HCT116 (cell line): ENCODE results near the gene AP3D1. TPM values are rescaled to one million over a fixed set of nuclear protein-coding genes. Genes with fewer than 3 reads are reported as not detected.

Source experiments
- ATAC-seq: fragments of 200-7000 bp; cut with Tn5 transposase; 2 replicates; pipeline ENCODE4 v1.9.1; 2020; ENCODE audit warnings: mild to moderate bottlenecking, moderate library complexity
- BruUV-seq: library from RNA; stranded (reverse); fragments of 400-500 nt; replicated peaks from 2 replicates; lab custom pipeline; 2021; lab: Mats Ljungman, UMichigan
- CTCF ChIA-PET: fragments of 300-600 bp; sonication (Branson Sonifier 250); formaldehyde crosslinking; loops from one replicate; lab custom pipeline; 2021; ENCODE audit warnings: antibody characterized with exemption; lab: Charles Lee
- POLR2A ChIA-PET: fragments of 300-600, 350-600 bp; sonication (Branson Sonifier 250); formaldehyde crosslinking; loops from one replicate; lab custom pipeline; 2021; ENCODE audit warnings: antibody characterized with exemption; lab: Charles Lee
- RAD21 ChIA-PET, 2 experiments: fragments of 300-600 bp; sonication (Branson Sonifier 250); formaldehyde crosslinking; loops; one replicate each; lab custom pipeline; 2023; ENCODE audit warnings: low total read pairs in 2 of 2; ENCODE audit not compliant: uncharacterized antibody in 2 of 2, unreplicated experiment in 2 of 2, low non-redundant PET in 1 of 2; lab: Charles Lee
- DNase-seq: peaks from one replicate; pipeline ENCODE4 v3.0.0-alpha.2; 2010; ENCODE audit warnings: low read depth, low spot score
- H2AFZ ChIP-seq: fragments of 200-600 bp; shearing (Covaris generic), sonication (generic); 2 replicates; pipeline ENCODE4 v1.6.1; 2017; ENCODE audit warnings: low read depth, mixed run types, mixed read lengths, antibody characterized with exemption, low read length; ENCODE audit not compliant: poor library complexity, severe bottlenecking
- H3K27ac ChIP-seq: 2 replicates; pipeline ENCODE4 v1.5.1; 2012; ENCODE audit warnings: low read depth, low read length
- H3K27me3 ChIP-seq: fragments of 200-600 bp; sonication (generic); 2 replicates; pipeline ENCODE4 v1.6.1; 2016; ENCODE audit warnings: mixed run types, low read length, mixed read lengths; ENCODE audit not compliant: insufficient read depth
- H3K36me3 ChIP-seq, 2 experiments: fragments of 200-500 bp in 1 of 2; fragments of 200-600 bp in 1 of 2; sonication (Bioruptor generic) in 1 of 2; sonication (generic) in 1 of 2; 2 replicates each; pipeline versions ENCODE4 v1.5.1 to v1.6.1; 2014 to 2016; ENCODE audit warnings: low read length in 2 of 2, inconsistent platforms in 1 of 2, mixed read lengths in 1 of 2, mixed run types in 1 of 2; ENCODE audit not compliant: insufficient read depth in 2 of 2, control insufficient read depth in 1 of 2
- H3K4me1 ChIP-seq, 2 experiments: fragments of 200-600 bp in 1 of 2; sonication (generic) in 1 of 2; 2 replicates each; pipeline versions ENCODE4 v1.5.1 to v1.6.1; 2012 to 2017; ENCODE audit warnings: low read length in 2 of 2, inconsistent platforms in 1 of 2, mild to moderate bottlenecking in 1 of 2, mixed read lengths in 1 of 2, mixed run types in 1 of 2, moderate library complexity in 1 of 2; ENCODE audit not compliant: insufficient read depth in 2 of 2, control insufficient read depth in 1 of 2
- H3K4me2 ChIP-seq: fragments of 200-600 bp; sonication (generic); 2 replicates; pipeline ENCODE4 v1.6.1; 2017; ENCODE audit warnings: mixed run types, low read length, mixed read lengths
- H3K4me3 ChIP-seq, 2 experiments: fragments of 200-600 bp in 1 of 2; sonication (generic) in 1 of 2; replicated peaks in 1 of 2; 2 replicates each; pipeline ENCODE4 v1.5.1; 2011 to 2016; ENCODE audit warnings: low read length in 2 of 2, control low read depth in 1 of 2, low read depth in 1 of 2, mild to moderate bottlenecking in 1 of 2, mixed read lengths in 1 of 2, mixed run types in 1 of 2
- H3K79me2 ChIP-seq: fragments of 200-600 bp; sonication (generic); 2 replicates; pipeline ENCODE4 v1.6.1; 2017; ENCODE audit warnings: mild to moderate bottlenecking, mixed run types, low read length, moderate library complexity, mixed read lengths; ENCODE audit not compliant: insufficient read depth
- H3K9ac ChIP-seq: fragments of 200-600 bp; sonication (generic); 2 replicates; pipeline ENCODE4 v1.6.1; 2016; ENCODE audit warnings: low read length, mixed read lengths
- H3K9me2 ChIP-seq: fragments of 200-600 bp; sonication (generic), shearing (Covaris generic); 2 replicates; pipeline ENCODE4 v1.6.1; 2017; ENCODE audit warnings: mixed run types, mild to moderate bottlenecking, moderate library complexity; ENCODE audit not compliant: insufficient read depth
- H3K9me3 ChIP-seq, 2 experiments: fragments of 200-500 bp in 1 of 2; fragments of 200-600 bp in 1 of 2; sonication (Bioruptor generic) in 1 of 2; sonication (generic) in 1 of 2; 2 replicates each; pipeline ENCODE4 v1.6.1; 2014 to 2017; ENCODE audit warnings: low read length in 2 of 2, mixed read lengths in 2 of 2, inconsistent platforms in 1 of 2, low read depth in 1 of 2, mild to moderate bottlenecking in 1 of 2, mixed run types in 1 of 2, moderate library complexity in 1 of 2; ENCODE audit not compliant: control insufficient read depth in 1 of 2, insufficient read depth in 1 of 2
- H4K20me1 ChIP-seq: fragments of 200-600 bp; sonication (generic), shearing (Covaris generic); 2 replicates; pipeline ENCODE4 v1.6.1; 2017; ENCODE audit warnings: mixed run types, mild to moderate bottlenecking, moderate library complexity; ENCODE audit not compliant: insufficient read depth
- ATF3 ChIP-seq: IDR thresholded peaks from 2 replicates; pipeline ENCODE4 v1.6.1; 2012
- CBX3 ChIP-seq: IDR thresholded peaks from 2 replicates; pipeline ENCODE4 v1.6.1; 2012; ENCODE audit warnings: low read depth
- CTCF ChIP-seq, 3 experiments: fragments of 200-600 bp in 1 of 3; sonication (generic) in 1 of 3; IDR thresholded peaks in 2 of 3; conservative IDR thresholded peaks in 1 of 3; 2 replicates each; pipeline ENCODE4 v1.5.1; 2012 to 2017; ENCODE audit warnings: low read depth in 2 of 3, low read length in 2 of 3, antibody characterized with exemption in 1 of 3, borderline replicate concordance in 1 of 3, control low read depth in 1 of 3, mild to moderate bottlenecking in 1 of 3, mixed read lengths in 1 of 3, mixed run types in 1 of 3, moderate library complexity in 1 of 3; ENCODE audit not compliant: insufficient read depth in 1 of 3
- EZH2 ChIP-seq: fragments of 200-600 bp; sonication (generic); IDR thresholded peaks from 2 replicates; pipeline ENCODE4 v1.6.1; 2017; ENCODE audit warnings: antibody characterized with exemption, mixed run types
- EZH2phosphoT487 ChIP-seq: fragments of 200-600 bp; IDR thresholded peaks from 2 replicates; pipeline ENCODE4 v1.6.1; 2018; ENCODE audit warnings: antibody characterized with exemption, borderline replicate concordance
- FOSL1 ChIP-seq: IDR thresholded peaks from 2 replicates; pipeline ENCODE4 v1.6.1; 2012; ENCODE audit warnings: low read depth
- JUND ChIP-seq: IDR thresholded peaks from 2 replicates; pipeline ENCODE4 v1.6.1; 2012
- POLR2A ChIP-seq: IDR thresholded peaks from 2 replicates; pipeline ENCODE4 v1.7.0; 2011; ENCODE audit warnings: borderline replicate concordance; ENCODE audit not compliant: insufficient read depth, insufficient read length; ENCODE audit errors: extremely low read depth
- POLR2AphosphoS5 ChIP-seq: IDR thresholded peaks from 2 replicates; pipeline ENCODE4 v1.6.1; 2011; ENCODE audit warnings: mild to moderate bottlenecking, low read depth, low read length, moderate library complexity
- RAD21 ChIP-seq: IDR thresholded peaks from 2 replicates; pipeline ENCODE4 v1.6.1; 2012; ENCODE audit warnings: low read depth, mild to moderate bottlenecking
- SP1 ChIP-seq: IDR thresholded peaks from 2 replicates; pipeline ENCODE4 v1.6.1; 2012; ENCODE audit warnings: low read depth
- YY1 ChIP-seq: IDR thresholded peaks from 2 replicates; pipeline ENCODE4 v1.6.1; 2011; ENCODE audit warnings: low read length, low read depth, moderate library complexity, mild to moderate bottlenecking; ENCODE audit not compliant: insufficient replicate concordance; ENCODE audit errors: extremely low read depth
- ZFX ChIP-seq: fragments of 450-650 bp; IDR thresholded peaks from 2 replicates; pipeline ENCODE4 v1.6.1; 2017
- intact Hi-C: fragments of 100-400 bp; cut with micrococcal nuclease; formaldehyde crosslinking; loops from 2 replicates; pipeline ENCODE4 v1.10.0; 2022
- total RNA-seq: library from RNA; stranded (reverse); gene quantifications from one replicate; pipeline ENCODE4 v1.2.1, GENCODE V29; 2021; ENCODE audit not compliant: unreplicated experiment

Gene AP3D1
- total RNA-seq, 1 experiment from 2014 or later = 137 TPM

- H3K9ac ChIP-seq = no peak overlapping the region
- TF ChIP-seq CBX3 (no peak), POLR2A (no peak), FOSL1 (no peak), POLR2AphosphoS5 (no peak), RAD21 (no peak), SP1 (no peak), ZFX (no peak), ATF3 (no peak), EZH2 (no peak), CTCF (IDR thresholded peaks at IDR 0.05 in 2 of 3, conservative IDR thresholded peaks at IDR 0.05 in 1 of 3; ENCODE audit: borderline replicate concordance in 1 of 3, insufficient read depth in 1 of 3, low read depth in 2 of 3, low read length in 2 of 3) (no peak), YY1 (no peak), JUND (no peak), EZH2phosphoT487 (no peak)
- CTCF ChIA-PET = no interaction called here
- H3K9me3 ChIP-seq = no peaks in the 10 kb centered on the region
- peaks cover 24% of the 10 kb centered on the region for H3K79me2 ChIP-seq
- ATAC-seq (no peak), DNase-seq (no peak)
- H3K36me3 ChIP-seq = peaks cover 12 to 18% of the 10 kb centered on the region in 2 experiments; a peak in 3 of 4 replicates
- no TSS peak for BruUV-seq
- POLR2A ChIA-PET = no interaction called here
- H3K4me1 ChIP-seq = peaks cover 9 to 13% of the 10 kb centered on the region in 2 experiments
- no peak overlapping the region for H3K4me3 ChIP-seq
- intact Hi-C loops = no loop called here
- RAD21 ChIA-PET = no interaction called here
- no peaks in the 10 kb centered on the region for H4K20me1 ChIP-seq
- no peak overlapping the region for H2AFZ ChIP-seq
- no peaks in the 10 kb centered on the region for H3K9me2 ChIP-seq
- no peaks in the 10 kb centered on the region for H3K27me3 ChIP-seq
- no peak overlapping the region for H3K27ac ChIP-seq
- H3K4me2 ChIP-seq = no peak overlapping the region
These were observed 51.2 kb downstream of the AP3D1 start for GRCh38 chr19:2099937-2100718.
